Peyer's patch (tissue), 4 donors: ENCODE measurements around the gene GPR176. TPM values are rescaled to one million over a fixed set of nuclear protein-coding genes. Genes with fewer than 3 reads are reported as not detected.
A peak's percentile ranks its signal among the peaks of the same experiment; 100 is the strongest.

Experiments
- DNase-seq, 3 donors: peaks; one replicate each; pipeline ENCODE4 v3.0.0-alpha.2; 2017 to 2019
- H3K27ac ChIP-seq, 4 donors: fragments of 200-600 bp; sonication (generic); one replicate each; pipeline ENCODE4 v1.5.1; 2016 to 2019
- H3K27me3 ChIP-seq, 2 donors: fragments of 200-600 bp; sonication (generic); one replicate each; pipeline ENCODE4 v1.5.1; 2019
- H3K36me3 ChIP-seq, 3 donors: fragments of 200-600 bp; sonication (generic); one replicate each; pipeline ENCODE4 v1.5.1; 2016 to 2019
- H3K4me1 ChIP-seq, 4 donors: fragments of 200-600 bp; sonication (generic); one replicate each; pipeline ENCODE4 v1.5.1; 2016 to 2019
- H3K4me3 ChIP-seq, 4 donors: fragments of 200-600 bp; sonication (generic); 1 replicate in 3 of 4; 2 replicates in 1 of 4; pipeline ENCODE4 v1.5.1; 2016 to 2019; ENCODE audit warnings: mild to moderate bottlenecking in 1 of 4
- H3K9me3 ChIP-seq, 4 donors: fragments of 200-600 bp; sonication (generic); one replicate each; pipeline ENCODE4 v1.5.1; 2016 to 2019; ENCODE audit warnings: mild to moderate bottlenecking in 1 of 4
- POLR2A ChIP-seq, 2 donors: fragments of 450-650 bp; IDR thresholded peaks; one replicate each; pipeline ENCODE4 v1.5.1; 2017; ENCODE audit warnings: antibody characterized with exemption in 2 of 2, mild to moderate bottlenecking in 2 of 2, moderate library complexity in 2 of 2
- total RNA-seq, 4 donors: library from RNA; depleted of rRNA; stranded (reverse); fragments of >200 nt; gene quantifications; one replicate each; pipeline ENCODE4 v1.1.0, GENCODE V29; 2016
- TF ChIP-seq, protein P1 (sequence below), 6 experiments: fragments of 450-650 bp in 4 of 6; fragments of 200-600 bp in 2 of 6; sonication (generic) in 1 of 6; IDR thresholded peaks; one replicate each; pipeline ENCODE4 v1.5.1; 2017 to 2019; ENCODE audit warnings: antibody characterized with exemption in 6 of 6, mild to moderate bottlenecking in 3 of 6, moderate library complexity in 1 of 6

The GPR176 gene
- total RNA-seq, 4 donors from 2014 or later: 0.88 to 4.3 (median 3.1) TPM

DNA sequence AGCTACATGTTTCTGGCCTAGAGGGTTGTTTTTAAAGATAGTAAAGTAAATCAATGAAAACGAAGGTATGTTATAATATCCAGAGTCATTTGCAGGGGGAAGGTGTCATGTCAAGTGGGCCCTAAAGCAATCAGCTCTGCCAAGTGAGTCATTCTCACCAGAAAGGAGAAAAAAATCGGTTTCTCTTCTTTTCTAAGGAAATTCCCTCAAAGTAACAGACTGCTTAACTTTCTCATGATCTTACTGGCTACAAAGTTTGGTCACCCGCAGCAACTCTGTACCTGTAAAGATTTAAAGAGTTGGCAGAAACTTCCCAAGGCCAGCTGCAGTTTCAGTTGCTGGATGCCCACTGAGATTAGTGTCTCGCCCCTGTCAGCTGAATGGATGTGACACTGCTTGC lies 132.0 kb downstream of the GPR176 start:
- Histone ChIP-seq H3K27ac (peak overlapping the region in 1 of 4 donors; percentile 5), H3K36me3 (no peaks in the 10 kb centered on the region), H3K9me3 (no peaks in the 10 kb centered on the region), H3K27me3 (no peaks in the 10 kb centered on the region), H3K4me1 (peaks cover 0 to 17% (median 0%) of the 10 kb centered on the region in 4 donors), H3K4me3 (no peak overlapping the region)
- TF ChIP-seq, protein P1, sequence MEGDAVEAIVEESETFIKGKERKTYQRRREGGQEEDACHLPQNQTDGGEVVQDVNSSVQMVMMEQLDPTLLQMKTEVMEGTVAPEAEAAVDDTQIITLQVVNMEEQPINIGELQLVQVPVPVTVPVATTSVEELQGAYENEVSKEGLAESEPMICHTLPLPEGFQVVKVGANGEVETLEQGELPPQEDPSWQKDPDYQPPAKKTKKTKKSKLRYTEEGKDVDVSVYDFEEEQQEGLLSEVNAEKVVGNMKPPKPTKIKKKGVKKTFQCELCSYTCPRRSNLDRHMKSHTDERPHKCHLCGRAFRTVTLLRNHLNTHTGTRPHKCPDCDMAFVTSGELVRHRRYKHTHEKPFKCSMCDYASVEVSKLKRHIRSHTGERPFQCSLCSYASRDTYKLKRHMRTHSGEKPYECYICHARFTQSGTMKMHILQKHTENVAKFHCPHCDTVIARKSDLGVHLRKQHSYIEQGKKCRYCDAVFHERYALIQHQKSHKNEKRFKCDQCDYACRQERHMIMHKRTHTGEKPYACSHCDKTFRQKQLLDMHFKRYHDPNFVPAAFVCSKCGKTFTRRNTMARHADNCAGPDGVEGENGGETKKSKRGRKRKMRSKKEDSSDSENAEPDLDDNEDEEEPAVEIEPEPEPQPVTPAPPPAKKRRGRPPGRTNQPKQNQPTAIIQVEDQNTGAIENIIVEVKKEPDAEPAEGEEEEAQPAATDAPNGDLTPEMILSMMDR (IDR thresholded peaks at IDR 0.05): no peak
- no peak for TF ChIP-seq POLR2A (IDR thresholded peaks at IDR 0.05)
- no peak for DNase-seq

DNA sequence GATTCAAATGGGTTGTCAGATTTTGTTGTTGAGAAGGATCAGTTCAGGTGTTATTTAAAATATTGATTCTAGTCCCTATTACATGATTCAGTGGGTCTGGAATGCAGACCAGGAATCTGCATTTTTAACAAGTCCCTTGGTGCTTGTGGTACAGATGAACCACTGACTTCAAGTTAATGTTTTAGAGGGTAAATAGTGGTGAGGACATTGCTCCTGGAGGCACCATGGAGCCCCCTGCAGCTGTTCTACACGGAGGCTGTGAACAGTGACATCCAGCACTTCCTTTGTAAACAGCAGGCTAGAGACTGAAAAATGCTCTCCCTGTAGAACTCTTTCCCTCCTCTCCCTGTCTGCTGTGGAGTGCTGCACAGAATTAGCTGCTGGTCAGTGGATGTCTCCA lies 132.6 kb downstream of the GPR176 start:
- TF ChIP-seq, protein P1 (IDR thresholded peaks at IDR 0.05): no peak
- no peak for TF ChIP-seq POLR2A (IDR thresholded peaks at IDR 0.05)
- Histone ChIP-seq H3K9me3 (no peaks in the 10 kb centered on the region), H3K36me3 (no peaks in the 10 kb centered on the region), H3K27me3 (no peaks in the 10 kb centered on the region), H3K4me1 (peaks cover 0 to 18% (median 0%) of the 10 kb centered on the region in 4 donors), H3K27ac (no peak overlapping the region), H3K4me3 (no peak overlapping the region)
- no peak for DNase-seq

DNA sequence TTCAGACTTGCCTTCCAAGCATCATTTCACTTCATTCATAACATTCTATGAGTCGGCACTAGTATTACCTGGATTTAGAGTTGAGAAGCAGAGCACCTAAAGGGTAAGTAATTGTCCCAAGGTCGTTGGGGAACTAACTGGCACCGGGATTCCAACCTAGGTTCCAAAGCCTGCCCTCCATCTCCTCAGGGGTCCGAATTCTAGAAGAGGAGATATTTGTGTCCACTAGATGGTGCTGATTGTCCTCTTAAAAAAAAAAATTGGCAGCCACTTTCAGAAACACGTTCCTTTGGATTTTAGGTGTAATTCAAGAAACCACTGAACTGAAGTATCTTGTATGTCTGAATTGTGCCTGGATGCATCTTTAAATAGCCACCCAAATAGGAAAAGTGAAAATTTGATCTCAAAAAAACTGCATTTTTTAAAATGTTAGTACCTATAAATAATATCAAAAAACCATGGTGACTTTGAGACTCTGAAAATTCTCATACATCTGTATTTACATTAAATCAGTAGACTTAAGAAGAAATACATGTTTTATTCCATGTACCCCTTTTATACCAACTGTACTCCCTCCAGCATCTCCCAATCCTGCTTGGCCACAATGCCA lies 133.5 kb downstream of the GPR176 start:
- no peak for TF ChIP-seq POLR2A (IDR thresholded peaks at IDR 0.05)
- TF ChIP-seq, protein P1 (IDR thresholded peaks at IDR 0.05): peak; percentile 19 to 59 (median 54)
- no peaks in the 10 kb centered on the region for H3K36me3 ChIP-seq
- H3K27me3 ChIP-seq: no peaks in the 10 kb centered on the region
- H3K4me1 ChIP-seq: peaks cover 0 to 18% (median 0%) of the 10 kb centered on the region in 4 donors
- no peak overlapping the region for H3K27ac ChIP-seq
- H3K9me3 ChIP-seq: no peaks in the 10 kb centered on the region
- no peak for DNase-seq
- no peak overlapping the region for H3K4me3 ChIP-seq

DNA sequence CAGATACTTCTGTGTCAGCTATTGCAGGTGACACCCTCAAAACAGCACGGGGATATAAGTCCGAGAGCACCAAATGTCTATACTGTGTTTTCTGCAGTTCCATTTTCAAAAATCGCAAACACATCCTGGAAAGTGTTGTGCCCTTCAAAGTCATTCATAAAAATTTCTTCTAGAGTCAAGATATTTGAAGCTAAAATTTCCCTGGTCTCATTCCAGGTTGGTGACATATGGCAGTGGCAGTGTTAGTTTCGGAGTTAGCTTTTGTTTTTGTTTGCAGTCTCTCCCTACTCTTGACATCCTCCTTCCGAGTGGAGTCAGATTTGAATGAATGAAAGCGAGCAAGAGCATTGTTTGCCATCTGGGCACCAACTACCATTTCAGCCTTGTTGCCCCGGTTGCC lies 134.2 kb downstream of the GPR176 start:
- no peak for DNase-seq
- H3K36me3 ChIP-seq: no peaks in the 10 kb centered on the region
- H3K27ac ChIP-seq: no peak overlapping the region
- no peaks in the 10 kb centered on the region for H3K9me3 ChIP-seq
- H3K4me1 ChIP-seq: peaks cover 0 to 18% (median 0%) of the 10 kb centered on the region in 4 donors
- H3K4me3 ChIP-seq: no peak overlapping the region
- TF ChIP-seq, protein P1 (IDR thresholded peaks at IDR 0.05): no peak
- no peak for TF ChIP-seq POLR2A (IDR thresholded peaks at IDR 0.05)
- H3K27me3 ChIP-seq: no peaks in the 10 kb centered on the region

DNA sequence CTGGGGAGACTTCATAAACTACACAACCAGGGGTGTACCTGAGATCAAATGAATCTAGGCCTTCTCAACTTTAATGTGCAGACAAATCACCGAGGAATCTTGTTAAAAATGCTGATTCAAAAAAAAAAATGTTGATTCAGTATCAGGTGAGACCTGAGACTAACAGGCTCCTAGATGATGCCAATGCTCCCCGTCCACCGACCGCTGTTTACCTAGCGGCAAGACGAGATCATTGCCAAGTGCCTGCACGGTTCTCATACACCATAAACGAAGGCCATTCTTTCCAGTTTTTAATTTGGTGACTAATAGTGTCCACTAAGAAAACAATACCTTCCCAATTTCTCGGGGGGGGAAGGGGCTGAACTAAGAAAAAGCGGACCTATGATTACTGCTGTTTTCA lies 134.9 kb downstream of the GPR176 start:
- Histone ChIP-seq H3K4me1 (peaks cover 0 to 18% (median 0%) of the 10 kb centered on the region in 4 donors), H3K27me3 (no peaks in the 10 kb centered on the region), H3K4me3 (no peak overlapping the region), H3K27ac (no peak overlapping the region), H3K36me3 (no peaks in the 10 kb centered on the region), H3K9me3 (no peaks in the 10 kb centered on the region)
- TF ChIP-seq, protein P1 (IDR thresholded peaks at IDR 0.05): no peak
- TF ChIP-seq POLR2A (IDR thresholded peaks at IDR 0.05): no peak
- DNase-seq: no peak
